Stimulated activated CD8-positive, alpha-beta memory T cell treated with anti-CD3 and anti-CD28 coated beads, Interleukin-4, amount 100 ng/mL, for 48 hours (primary cell): ENCODE measurements around the gene ECPAS.
"Not testable (repeated sequence)": the region's sequence is repeated elsewhere in the genome, so short reads cannot be mapped to it uniquely, and the experiment has no call there.

Experiments
- DNase-seq: peaks from one replicate; pipeline ENCODE4 v3.0.0-alpha.2; 2020

Gene ECPAS

GRCh38 chr9:111407813-111408212 lies 76.4 kb downstream of the ECPAS start:
- no peak for DNase-seq

GRCh38 chr9:111405701-111406100 lies 78.5 kb downstream of the ECPAS start:
- no peak for DNase-seq

- DNase-seq: not testable (repeated sequence)
Observed at GRCh38 chr9:111401486-111401885, 82.7 kb downstream of the ECPAS start.

DNA sequence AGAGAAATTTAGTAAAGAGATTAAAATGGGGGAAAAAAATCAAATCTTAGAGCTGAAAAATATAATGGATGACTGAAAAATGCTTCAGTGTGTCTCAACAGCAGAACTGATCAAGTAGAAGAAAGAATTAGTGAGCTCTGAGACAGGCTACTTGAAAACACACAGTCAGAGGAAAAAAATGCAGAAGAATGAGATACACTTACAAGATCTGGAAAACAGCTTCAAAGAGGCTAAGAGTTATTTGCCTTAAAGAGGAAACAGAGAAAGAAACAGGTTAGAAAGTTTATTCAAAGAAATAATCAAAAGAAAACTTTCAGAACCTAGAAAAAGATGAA lies 83.7 kb downstream of the ECPAS start:
- no peak for DNase-seq

- DNase-seq: no peak
Observed at GRCh38 chr9:111399772-111400563, 84.2 kb downstream of the ECPAS start.

- DNase-seq: no peak
Observed at GRCh38 chr9:111399211-111399739, 84.9 kb downstream of the ECPAS start.

- DNase-seq: no peak
Observed at GRCh38 chr9:111393971-111394370, 90.2 kb downstream of the ECPAS start.

DNA sequence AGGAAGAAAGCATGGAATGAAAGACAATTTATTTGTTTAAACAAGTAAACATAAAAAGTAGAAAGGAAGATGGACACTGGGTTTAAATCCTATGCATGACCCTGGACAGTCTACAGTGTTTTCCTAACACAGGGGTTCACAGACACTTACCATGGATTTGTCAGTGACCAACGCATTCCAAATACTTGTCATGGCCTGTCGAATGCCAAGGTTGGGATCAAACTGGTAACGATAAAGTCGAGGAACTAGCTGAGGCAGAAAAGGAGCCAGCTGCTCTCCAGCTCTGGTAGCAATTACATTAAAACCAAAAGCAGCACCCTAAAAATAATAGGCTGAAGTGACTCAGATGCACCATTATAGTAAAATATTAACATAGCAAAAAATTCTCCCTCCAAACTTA lies 94.8 kb downstream of the ECPAS start:
- no peak for DNase-seq

- DNase-seq: no peak
Observed at GRCh38 chr9:111386386-111386785, 97.8 kb downstream of the ECPAS start.

- DNase-seq: no peak
Observed at GRCh38 chr9:111381006-111381405, 103.2 kb downstream of the ECPAS start.

DNA sequence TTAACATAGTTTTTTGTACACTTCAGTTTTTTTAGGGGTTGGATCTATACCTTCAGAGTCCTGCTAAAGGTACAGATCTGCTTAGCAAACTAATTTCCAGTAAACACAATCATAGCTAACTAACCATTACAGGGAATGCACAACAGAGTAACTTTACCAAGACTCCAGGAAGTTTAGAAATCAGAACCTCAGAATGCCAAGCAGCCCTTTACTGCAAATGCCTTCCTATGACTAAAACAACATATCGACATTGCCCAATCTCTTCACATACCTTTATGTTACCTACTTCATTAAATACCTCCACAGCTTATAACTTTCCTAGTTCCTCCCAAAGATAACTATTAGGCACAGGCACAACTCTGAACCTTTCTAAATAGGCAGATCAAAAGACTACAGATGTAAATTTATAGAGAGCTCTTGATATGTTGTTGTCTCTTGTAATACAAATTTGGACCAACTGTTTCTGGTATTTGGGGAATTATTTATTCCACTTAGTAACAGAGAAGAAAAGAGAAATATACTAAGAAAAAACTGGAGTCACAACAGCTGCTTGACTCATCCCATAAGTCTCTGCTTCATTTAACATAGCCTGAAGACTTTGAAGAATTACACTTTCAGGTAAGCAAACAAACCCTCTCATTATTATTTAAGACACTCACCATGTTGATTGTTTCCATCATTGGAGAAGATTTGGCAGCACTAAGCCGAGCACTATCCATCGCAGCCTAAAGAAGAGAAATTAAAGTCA lies 108.2 kb downstream of the ECPAS start:
- no peak for DNase-seq

GRCh38 chr9:111375062-111375461 lies 109.1 kb downstream of the ECPAS start:
- DNase-seq: no peak

GRCh38 chr9:111372297-111372696 lies 111.9 kb downstream of the ECPAS start:
- no peak for DNase-seq

DNA sequence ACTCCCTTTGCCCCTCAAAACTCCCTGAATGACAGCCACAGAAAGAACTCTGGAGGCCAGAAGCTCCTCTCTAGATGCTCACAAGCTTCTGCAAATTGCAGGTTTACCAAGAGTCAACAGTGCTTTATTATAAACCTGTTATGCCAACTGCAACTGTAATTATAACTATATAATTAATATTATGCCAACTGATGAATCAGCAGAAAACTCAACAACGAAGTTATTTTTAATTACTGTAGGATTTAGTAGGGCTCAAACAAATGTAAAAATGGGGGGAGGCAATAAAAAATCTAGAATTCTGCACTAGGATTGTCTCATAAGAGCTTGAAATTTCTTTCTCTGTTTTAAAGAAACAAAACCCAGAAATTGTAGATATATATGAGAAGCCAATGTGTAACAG lies 117.2 kb downstream of the ECPAS start:
- no peak for DNase-seq

GRCh38 chr9:111362526-111362925 lies 121.7 kb downstream of the ECPAS start:
- no peak for DNase-seq

DNA sequence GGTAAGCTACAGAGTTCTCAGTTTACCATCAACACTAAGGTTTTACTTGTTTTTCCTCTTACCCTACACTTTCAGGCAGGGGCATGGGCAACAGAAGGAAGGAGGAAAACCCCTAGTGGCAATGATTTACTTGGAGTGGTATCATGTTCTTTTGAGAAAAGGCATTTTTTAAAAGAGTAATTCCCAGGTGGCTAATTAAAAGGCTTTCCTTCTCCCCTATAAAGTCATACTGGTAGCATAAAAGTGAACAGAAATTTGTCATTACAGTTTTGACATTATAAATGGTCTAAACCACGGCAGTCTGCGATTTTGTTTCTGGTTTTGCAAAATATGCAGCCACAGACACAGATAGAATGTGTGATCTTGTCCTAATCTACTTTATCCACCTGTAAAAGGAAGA lies 123.3 kb downstream of the ECPAS start:
- no peak for DNase-seq

- DNase-seq: no peak
Observed at GRCh38 chr9:111356481-111357244, 127.5 kb downstream of the ECPAS start.

DNA sequence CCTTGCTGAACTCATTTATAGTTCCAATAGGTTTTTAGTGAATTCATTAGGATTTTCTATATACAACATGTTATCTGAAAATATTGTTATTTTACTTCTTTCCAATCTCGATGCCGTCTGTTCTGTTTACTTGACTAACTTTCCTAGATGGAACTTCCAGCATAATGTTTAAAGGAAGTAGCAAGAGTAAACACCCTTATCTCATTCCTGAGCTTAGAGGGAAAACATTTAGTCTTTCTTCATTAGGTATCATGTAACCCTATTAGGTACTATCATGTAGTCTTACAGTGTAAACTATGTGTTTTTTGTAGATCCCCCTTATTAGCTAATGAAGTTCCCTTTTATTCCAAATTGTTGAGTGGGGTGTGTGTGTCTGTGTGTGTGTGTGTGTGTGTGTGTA lies 131.6 kb downstream of the ECPAS start:
- no peak for DNase-seq

- DNase-seq: no peak
Observed at GRCh38 chr9:111350556-111350955, 133.6 kb downstream of the ECPAS start.

- no peak for DNase-seq
Observed at GRCh38 chr9:111349766-111350165, 134.4 kb downstream of the ECPAS start.

DNA sequence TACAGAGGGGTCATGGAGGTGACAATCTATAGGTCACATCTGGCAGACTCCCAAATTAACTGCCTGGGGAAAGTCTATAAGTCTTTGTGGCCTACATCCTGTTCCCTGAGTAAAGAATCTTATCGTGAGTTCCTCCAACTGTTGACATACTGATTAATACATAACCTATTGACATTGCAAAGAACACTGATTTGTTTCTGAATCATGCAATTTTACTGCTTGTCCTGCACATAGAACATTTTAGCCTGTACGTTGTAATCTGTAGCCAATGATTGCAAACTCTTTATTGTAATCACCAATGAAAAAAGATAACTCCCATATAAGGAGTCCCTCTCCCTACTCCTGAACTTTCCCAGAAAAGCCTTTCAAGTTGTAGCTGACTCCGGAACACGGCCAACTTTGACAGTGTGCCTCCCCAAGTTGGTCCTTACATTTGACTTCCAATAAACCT lies 135.3 kb downstream of the ECPAS start:
- DNase-seq: no peak

- not testable (repeated sequence) for DNase-seq
Observed at GRCh38 chr9:111334318-111334863, 149.8 kb downstream of the ECPAS start.

- no peak for DNase-seq
Observed at GRCh38 chr9:111330124-111330523, 154.1 kb downstream of the ECPAS start, which contains the start of gene OR2K2. Gene OR2K2, minus strand, starts transcription at chr9:111330224. Its CDS starts 1,791 bp downstream, at chr9:111328433.
